Calu3 (cell line): Measurements from ENCODE around the gene SLC38A7. TPM values are rescaled to one million over a fixed set of nuclear protein-coding genes. Genes with fewer than 3 reads are reported as not detected.

Experiments
- BruUV-seq: library from RNA; stranded (reverse); fragments of 400-500 nt; replicated peaks from 2 replicates; lab custom pipeline; 2021; lab: Mats Ljungman, UMichigan
- CTCF ChIA-PET: fragments of 300-600 bp; sonication (Branson Sonifier 250); formaldehyde crosslinking; loops from one replicate; lab custom pipeline; 2022; ENCODE audit warnings: antibody characterized with exemption; lab: Charles Lee
- DNase-seq: peaks from one replicate; pipeline ENCODE4 v3.0.0; 2022
- H3K27ac Mint-ChIP-seq: one replicate; pipeline ENCODE4 v1.8.0; 2022; ENCODE audit warnings: mixed read lengths; ENCODE audit not compliant: unreplicated experiment
- H3K27me3 Mint-ChIP-seq: one replicate; pipeline ENCODE4 v1.8.0; 2022; ENCODE audit warnings: mixed read lengths; ENCODE audit not compliant: unreplicated experiment
- H3K36me3 Mint-ChIP-seq: one replicate; pipeline ENCODE4 v1.8.0; 2022; ENCODE audit warnings: mild to moderate bottlenecking, moderate library complexity, mixed read lengths; ENCODE audit not compliant: insufficient read depth, unreplicated experiment
- H3K4me1 Mint-ChIP-seq: one replicate; pipeline ENCODE4 v1.8.0; 2022; ENCODE audit warnings: mild to moderate bottlenecking, low read depth, mixed read lengths; ENCODE audit not compliant: unreplicated experiment
- H3K4me3 Mint-ChIP-seq: one replicate; pipeline ENCODE4 v1.8.0; 2022; ENCODE audit warnings: mild to moderate bottlenecking, low read depth, moderate library complexity, mixed read lengths; ENCODE audit not compliant: unreplicated experiment
- H3K9me3 Mint-ChIP-seq: one replicate; pipeline ENCODE4 v1.8.0; 2022; ENCODE audit warnings: low read depth, mixed read lengths; ENCODE audit not compliant: unreplicated experiment
- intact Hi-C: fragments of 100-400 bp; cut with micrococcal nuclease; formaldehyde crosslinking; loops from one replicate; pipeline ENCODE4 v1.10.0; 2022; ENCODE audit not compliant: unreplicated experiment
- total RNA-seq: library from RNA; stranded (reverse); gene quantifications from 2 replicates; pipeline ENCODE4 v1.2.3, GENCODE V29; 2022
- TF ChIP-seq, protein P1 (sequence below): fragments of 200-600 bp; IDR thresholded peaks from one replicate; pipeline ENCODE4 v1.8.0; 2022; ENCODE audit warnings: antibody characterized with exemption; ENCODE audit not compliant: unreplicated experiment

Gene SLC38A7
- total RNA-seq, 1 experiment from 2014 or later: 23.3 TPM

DNA sequence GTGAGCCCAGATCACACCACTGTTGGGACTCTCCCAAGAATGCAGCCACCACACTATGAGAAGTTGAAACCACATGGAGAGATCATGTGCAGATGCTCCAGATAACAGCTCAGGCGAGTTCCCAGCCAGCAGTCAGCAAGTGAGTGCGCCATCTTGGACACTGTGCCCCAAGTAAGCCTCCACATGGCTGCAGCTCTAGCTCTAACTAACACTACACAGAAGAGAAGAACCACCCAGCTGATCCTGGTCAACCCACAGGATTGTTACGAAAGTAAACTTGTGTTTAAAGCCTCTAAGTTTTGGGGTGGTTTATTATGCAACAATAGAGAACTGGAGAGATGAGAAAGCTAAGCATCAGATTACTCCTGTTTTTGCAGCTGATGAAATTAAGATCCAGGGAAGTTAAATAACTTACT, 25.8 kb downstream of the SLC38A7 start:
- Mint-ChIP-seq H3K9me3 (no peaks in the 10 kb centered on the region), H3K27ac (no peak overlapping the region), H3K4me1 (no peaks in the 10 kb centered on the region), H3K27me3 (peaks cover 27% of the 10 kb centered on the region), H3K36me3 (no peaks in the 10 kb centered on the region), H3K4me3 (no peak overlapping the region)
- no TSS peak for BruUV-seq
- no peak for DNase-seq
- intact Hi-C loops: no loop called here
- TF ChIP-seq, protein P1, sequence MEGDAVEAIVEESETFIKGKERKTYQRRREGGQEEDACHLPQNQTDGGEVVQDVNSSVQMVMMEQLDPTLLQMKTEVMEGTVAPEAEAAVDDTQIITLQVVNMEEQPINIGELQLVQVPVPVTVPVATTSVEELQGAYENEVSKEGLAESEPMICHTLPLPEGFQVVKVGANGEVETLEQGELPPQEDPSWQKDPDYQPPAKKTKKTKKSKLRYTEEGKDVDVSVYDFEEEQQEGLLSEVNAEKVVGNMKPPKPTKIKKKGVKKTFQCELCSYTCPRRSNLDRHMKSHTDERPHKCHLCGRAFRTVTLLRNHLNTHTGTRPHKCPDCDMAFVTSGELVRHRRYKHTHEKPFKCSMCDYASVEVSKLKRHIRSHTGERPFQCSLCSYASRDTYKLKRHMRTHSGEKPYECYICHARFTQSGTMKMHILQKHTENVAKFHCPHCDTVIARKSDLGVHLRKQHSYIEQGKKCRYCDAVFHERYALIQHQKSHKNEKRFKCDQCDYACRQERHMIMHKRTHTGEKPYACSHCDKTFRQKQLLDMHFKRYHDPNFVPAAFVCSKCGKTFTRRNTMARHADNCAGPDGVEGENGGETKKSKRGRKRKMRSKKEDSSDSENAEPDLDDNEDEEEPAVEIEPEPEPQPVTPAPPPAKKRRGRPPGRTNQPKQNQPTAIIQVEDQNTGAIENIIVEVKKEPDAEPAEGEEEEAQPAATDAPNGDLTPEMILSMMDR: no peak
- CTCF ChIA-PET: no interaction called here

DNA sequence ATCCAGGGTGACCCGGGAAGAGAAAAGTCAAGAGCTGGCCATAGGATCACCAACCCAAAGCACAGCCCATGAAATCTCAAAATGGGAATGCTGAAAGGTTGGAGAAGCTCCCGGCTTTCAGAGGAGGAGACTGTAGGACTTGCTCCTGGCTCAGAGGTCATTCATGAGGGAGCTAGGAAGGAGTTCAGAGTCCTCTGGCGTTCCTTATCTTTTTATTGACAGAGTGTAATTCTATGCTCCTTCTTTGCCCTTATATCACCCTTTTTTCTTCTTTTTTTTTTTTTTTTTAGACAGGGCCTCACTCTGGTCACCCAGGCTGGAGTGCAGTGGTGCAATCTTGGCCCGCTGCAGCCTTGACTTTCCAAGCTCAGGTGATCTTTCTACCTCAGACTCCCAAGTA, 27.7 kb downstream of the SLC38A7 start:
- CTCF ChIA-PET: no interaction called here
- TF ChIP-seq, protein P1: no peak
- intact Hi-C loops: no loop called here
- no TSS peak for BruUV-seq
- no peak for DNase-seq
- Mint-ChIP-seq H3K4me3 (no peak overlapping the region), H3K36me3 (no peaks in the 10 kb centered on the region), H3K27me3 (peaks cover 32% of the 10 kb centered on the region), H3K4me1 (no peaks in the 10 kb centered on the region), H3K27ac (no peak overlapping the region), H3K9me3 (no peaks in the 10 kb centered on the region)

DNA sequence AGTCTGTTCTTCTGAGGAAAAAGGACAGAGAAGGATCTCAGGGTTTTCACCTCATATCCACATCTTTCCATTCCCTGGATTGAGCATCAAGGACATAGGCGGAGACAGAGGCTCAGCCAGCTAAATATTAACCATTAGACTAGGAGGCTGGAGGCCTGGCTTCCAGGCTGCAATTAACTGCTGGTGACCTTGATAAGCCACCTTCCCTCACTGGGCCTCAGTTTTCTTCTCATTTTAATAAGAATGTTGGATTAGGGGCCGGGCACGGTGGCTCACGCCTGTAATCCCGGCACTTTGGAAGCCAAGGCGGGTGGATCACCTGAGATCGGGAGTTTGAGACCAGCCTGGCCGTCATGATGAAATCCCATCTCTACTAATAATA, 29.4 kb downstream of the SLC38A7 start:
- no TSS peak for BruUV-seq
- peaks cover 32% of the 10 kb centered on the region for H3K27me3 Mint-ChIP-seq
- H3K9me3 Mint-ChIP-seq: no peaks in the 10 kb centered on the region
- TF ChIP-seq, protein P1: no peak
- no peak overlapping the region for H3K4me3 Mint-ChIP-seq
- intact Hi-C loops: no loop called here
- no peaks in the 10 kb centered on the region for H3K4me1 Mint-ChIP-seq
- H3K36me3 Mint-ChIP-seq: no peaks in the 10 kb centered on the region
- CTCF ChIA-PET: no interaction called here
- H3K27ac Mint-ChIP-seq: no peak overlapping the region
- DNase-seq: no peak

DNA sequence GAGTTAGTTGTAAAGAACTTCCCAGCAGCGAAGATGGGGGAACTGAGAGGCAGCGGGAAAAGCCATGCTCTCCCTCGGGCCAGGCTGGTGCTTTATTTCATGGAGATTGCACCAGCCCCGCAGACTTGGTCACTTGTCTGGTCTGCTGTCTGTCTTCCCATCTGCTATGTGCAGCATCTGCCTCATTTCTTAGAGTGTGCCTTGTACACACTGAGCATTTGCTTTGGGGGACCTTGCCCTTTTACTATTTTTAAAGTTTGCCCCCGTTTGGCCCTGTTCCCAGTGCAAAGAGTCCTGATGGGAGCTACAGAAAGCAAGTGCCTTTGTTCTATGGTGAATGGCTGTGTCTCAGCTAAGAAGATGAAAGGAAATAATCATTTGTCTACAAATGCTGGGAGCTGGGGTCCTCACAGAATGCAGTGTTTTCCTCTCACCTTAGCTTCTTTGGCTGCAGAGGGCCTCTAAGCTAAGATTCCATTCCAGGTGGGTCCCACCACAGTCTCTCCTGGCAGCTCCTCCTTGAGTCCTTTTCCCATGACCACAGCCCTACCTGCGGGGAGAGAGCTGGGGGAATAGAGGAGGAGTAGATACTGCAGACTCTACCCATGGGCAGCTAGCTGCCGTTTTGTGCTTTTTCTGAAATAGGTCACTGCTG, 29.9 kb downstream of the SLC38A7 start:
- no peak for DNase-seq
- Mint-ChIP-seq H3K36me3 (no peaks in the 10 kb centered on the region), H3K27ac (no peak overlapping the region), H3K4me1 (no peaks in the 10 kb centered on the region), H3K27me3 (peaks cover 32% of the 10 kb centered on the region), H3K4me3 (no peak overlapping the region), H3K9me3 (no peaks in the 10 kb centered on the region)
- TF ChIP-seq, protein P1: no peak
- CTCF ChIA-PET: no interaction called here
- intact Hi-C loops: no loop called here
- no TSS peak for BruUV-seq
